Activated naive CD8-positive, alpha-beta T cell treated with anti-CD3 and anti-CD28 coated beads for 36 hours (primary cell): ENCODE measurements around the gene ATP10A. TPM values are rescaled to one million over a fixed set of nuclear protein-coding genes. Genes with fewer than 3 reads are reported as not detected.

Experiments used
- DNase-seq: peaks from one replicate; pipeline ENCODE4 v3.0.0; 2021
- H3K27ac Mint-ChIP-seq: one replicate; pipeline ENCODE4 v1.8.0; 2022; ENCODE audit warnings: mild to moderate bottlenecking, moderate library complexity, mixed read lengths
- H3K27me3 Mint-ChIP-seq: one replicate; pipeline ENCODE4 v1.8.0; 2022; ENCODE audit warnings: mild to moderate bottlenecking, mixed read lengths
- H3K36me3 Mint-ChIP-seq: one replicate; pipeline ENCODE4 v1.8.0; 2021; ENCODE audit warnings: mild to moderate bottlenecking, mixed read lengths
- H3K4me1 Mint-ChIP-seq: one replicate; pipeline ENCODE4 v1.8.0; 2021; ENCODE audit warnings: mixed read lengths
- H3K4me3 Mint-ChIP-seq: one replicate; pipeline ENCODE4 v1.8.0; 2022; ENCODE audit warnings: mild to moderate bottlenecking, moderate library complexity, mixed read lengths
- H3K9me3 Mint-ChIP-seq: one replicate; pipeline ENCODE4 v1.8.0; 2022; ENCODE audit warnings: mixed read lengths
- total RNA-seq, 2 experiments: library from RNA; stranded (reverse); gene quantifications; one replicate each; pipeline ENCODE4 v1.2.3, GENCODE V29; 2021

ATP10A gene
- total RNA-seq, 2 experiments from 2014 or later, result 23.9 to 26.8 TPM

GRCh38 chr15:25801586-25802284, 61.4 kb downstream of the ATP10A start:
- Mint-ChIP-seq H3K36me3 (peaks cover 7% of the 10 kb centered on the region), H3K27ac (no peak overlapping the region), H3K9me3 (no peaks in the 10 kb centered on the region), H3K27me3 (no peaks in the 10 kb centered on the region), H3K4me1 (peaks cover 41% of the 10 kb centered on the region), H3K4me3 (no peak overlapping the region)
- no peak for DNase-seq

GRCh38 chr15:25800761-25801515, 62.2 kb downstream of the ATP10A start:
- peak overlapping the region; percentile 12 for H3K4me3 Mint-ChIP-seq
- H3K36me3 Mint-ChIP-seq, result peaks cover 5% of the 10 kb centered on the region
- peaks cover 42% of the 10 kb centered on the region for H3K4me1 Mint-ChIP-seq
- H3K27me3 Mint-ChIP-seq, result no peaks in the 10 kb centered on the region
- DNase-seq, result no peak
- no peaks in the 10 kb centered on the region for H3K9me3 Mint-ChIP-seq
- H3K27ac Mint-ChIP-seq, result no peak overlapping the region

GRCh38 chr15:25799906-25800700, 63.0 kb downstream of the ATP10A start:
- peak overlapping the region; percentile 12 for H3K27ac Mint-ChIP-seq
- H3K9me3 Mint-ChIP-seq, result no peaks in the 10 kb centered on the region
- H3K36me3 Mint-ChIP-seq, result peaks cover 5% of the 10 kb centered on the region
- H3K4me3 Mint-ChIP-seq, result no peak overlapping the region
- no peaks in the 10 kb centered on the region for H3K27me3 Mint-ChIP-seq
- no peak for DNase-seq
- H3K4me1 Mint-ChIP-seq, result peaks cover 41% of the 10 kb centered on the region

- Mint-ChIP-seq H3K4me1 (peaks cover 44% of the 10 kb centered on the region), H3K27ac (no peak overlapping the region), H3K4me3 (no peak overlapping the region), H3K9me3 (no peaks in the 10 kb centered on the region), H3K36me3 (peaks cover 5% of the 10 kb centered on the region), H3K27me3 (no peaks in the 10 kb centered on the region)
- no peak for DNase-seq
Observed at GRCh38 chr15:25797936-25798901, 64.9 kb downstream of the ATP10A start.

- peak overlapping the region; percentile 18 for H3K27ac Mint-ChIP-seq
- no peaks in the 10 kb centered on the region for H3K27me3 Mint-ChIP-seq
- H3K4me3 Mint-ChIP-seq, result no peak overlapping the region
- peaks cover 5% of the 10 kb centered on the region for H3K36me3 Mint-ChIP-seq
- DNase-seq, result no peak
- H3K9me3 Mint-ChIP-seq, result no peaks in the 10 kb centered on the region
- peaks cover 45% of the 10 kb centered on the region for H3K4me1 Mint-ChIP-seq
Observed at GRCh38 chr15:25797511-25797935, 65.6 kb downstream of the ATP10A start.

- no peak overlapping the region for H3K4me3 Mint-ChIP-seq
- peaks cover 48% of the 10 kb centered on the region for H3K4me1 Mint-ChIP-seq
- no peaks in the 10 kb centered on the region for H3K9me3 Mint-ChIP-seq
- H3K27me3 Mint-ChIP-seq, result no peaks in the 10 kb centered on the region
- no peak for DNase-seq
- H3K27ac Mint-ChIP-seq, result no peak overlapping the region
- peaks cover 5% of the 10 kb centered on the region for H3K36me3 Mint-ChIP-seq
Observed at GRCh38 chr15:25797035-25797434, 66.1 kb downstream of the ATP10A start.

- no peak overlapping the region for H3K4me3 Mint-ChIP-seq
- H3K36me3 Mint-ChIP-seq, result peaks cover 6% of the 10 kb centered on the region
- H3K27ac Mint-ChIP-seq, result no peak overlapping the region
- no peaks in the 10 kb centered on the region for H3K27me3 Mint-ChIP-seq
- H3K4me1 Mint-ChIP-seq, result peaks cover 51% of the 10 kb centered on the region
- no peak for DNase-seq
- no peaks in the 10 kb centered on the region for H3K9me3 Mint-ChIP-seq
Observed at GRCh38 chr15:25796395-25796794, 66.7 kb downstream of the ATP10A start.

- no peak for DNase-seq
- Mint-ChIP-seq H3K27me3 (no peaks in the 10 kb centered on the region), H3K36me3 (peaks cover 9% of the 10 kb centered on the region), H3K4me1 (peaks cover 55% of the 10 kb centered on the region), H3K27ac (no peak overlapping the region), H3K4me3 (no peak overlapping the region), H3K9me3 (no peaks in the 10 kb centered on the region)
Observed at GRCh38 chr15:25795712-25796111, 67.4 kb downstream of the ATP10A start.

- H3K27ac Mint-ChIP-seq, result no peak overlapping the region
- no peak overlapping the region for H3K4me3 Mint-ChIP-seq
- H3K36me3 Mint-ChIP-seq, result peaks cover 7% of the 10 kb centered on the region
- no peaks in the 10 kb centered on the region for H3K9me3 Mint-ChIP-seq
- no peaks in the 10 kb centered on the region for H3K27me3 Mint-ChIP-seq
- no peak for DNase-seq
- peaks cover 56% of the 10 kb centered on the region for H3K4me1 Mint-ChIP-seq
Observed at GRCh38 chr15:25795061-25795460, 68.1 kb downstream of the ATP10A start.

- H3K4me1 Mint-ChIP-seq, result peaks cover 55% of the 10 kb centered on the region
- no peaks in the 10 kb centered on the region for H3K9me3 Mint-ChIP-seq
- H3K4me3 Mint-ChIP-seq, result no peak overlapping the region
- no peaks in the 10 kb centered on the region for H3K27me3 Mint-ChIP-seq
- no peak overlapping the region for H3K27ac Mint-ChIP-seq
- DNase-seq, result no peak
- peaks cover 10% of the 10 kb centered on the region for H3K36me3 Mint-ChIP-seq
Observed at GRCh38 chr15:25793354-25794050, 69.6 kb downstream of the ATP10A start.

- Mint-ChIP-seq H3K27me3 (no peaks in the 10 kb centered on the region), H3K27ac (no peak overlapping the region), H3K4me3 (no peak overlapping the region), H3K9me3 (no peaks in the 10 kb centered on the region), H3K4me1 (peaks cover 60% of the 10 kb centered on the region), H3K36me3 (peaks cover 10% of the 10 kb centered on the region)
- no peak for DNase-seq
Observed at GRCh38 chr15:25792128-25792527, 71.0 kb downstream of the ATP10A start.

GRCh38 chr15:25790000-25790660, 73.0 kb downstream of the ATP10A start:
- no peaks in the 10 kb centered on the region for H3K9me3 Mint-ChIP-seq
- peak overlapping the region; percentile 45 for H3K4me3 Mint-ChIP-seq
- H3K36me3 Mint-ChIP-seq, result peaks cover 7% of the 10 kb centered on the region
- H3K27ac Mint-ChIP-seq, result peak overlapping the region; percentile 87
- peaks cover 54% of the 10 kb centered on the region for H3K4me1 Mint-ChIP-seq
- peak; percentile 65 for DNase-seq
- H3K27me3 Mint-ChIP-seq, result no peaks in the 10 kb centered on the region

- peaks cover 7% of the 10 kb centered on the region for H3K36me3 Mint-ChIP-seq
- no peaks in the 10 kb centered on the region for H3K27me3 Mint-ChIP-seq
- H3K4me3 Mint-ChIP-seq, result no peak overlapping the region
- no peaks in the 10 kb centered on the region for H3K9me3 Mint-ChIP-seq
- DNase-seq, result no peak
- peaks cover 54% of the 10 kb centered on the region for H3K4me1 Mint-ChIP-seq
- H3K27ac Mint-ChIP-seq, result peak overlapping the region; percentile 87
Observed at GRCh38 chr15:25789616-25789999, 73.5 kb downstream of the ATP10A start.
